NB4 (cell line): ENCODE results near the gene TRIM67.
"Not testable (repeated sequence)": the region's sequence is repeated elsewhere in the genome, so short reads cannot be mapped to it uniquely, and the experiment has no call there.

ENCODE experiments used
- DNase-seq: peaks from one replicate; pipeline ENCODE4 v3.0.0; 2010; ENCODE audit warnings: low read depth
- H3K4me3 ChIP-seq: one replicate; pipeline ENCODE4 v1.5.1; 2011; ENCODE audit warnings: mild to moderate bottlenecking, low read depth, low read length, moderate library complexity
- CTCF ChIP-seq: IDR thresholded peaks from one replicate; pipeline ENCODE4 v1.5.1; 2012; ENCODE audit warnings: low read depth, low read length
- MYC ChIP-seq: IDR thresholded peaks from 2 replicates; pipeline ENCODE4 v1.6.1; 2011; ENCODE audit warnings: low read depth, low read length
- POLR2A ChIP-seq: IDR thresholded peaks from 2 replicates; pipeline ENCODE4 v1.6.1; 2011; ENCODE audit warnings: mild to moderate bottlenecking; ENCODE audit not compliant: insufficient read length; ENCODE audit errors: extremely low read depth
- TF ChIP-seq, protein P1 (sequence below): IDR thresholded peaks from 2 replicates; pipeline ENCODE4 v1.6.1; 2011; ENCODE audit warnings: low read depth, low read length

Gene TRIM67

GRCh38 chr1:231209531-231209930 lies 47.7 kb downstream of the TRIM67 start:
- no peak overlapping the region for H3K4me3 ChIP-seq
- DNase-seq, result no peak
- TF ChIP-seq MYC (no peak), CTCF (no peak), POLR2A (no peak)
- TF ChIP-seq, protein P1, sequence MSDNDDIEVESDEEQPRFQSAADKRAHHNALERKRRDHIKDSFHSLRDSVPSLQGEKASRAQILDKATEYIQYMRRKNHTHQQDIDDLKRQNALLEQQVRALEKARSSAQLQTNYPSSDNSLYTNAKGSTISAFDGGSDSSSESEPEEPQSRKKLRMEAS, result no peak

DNA sequence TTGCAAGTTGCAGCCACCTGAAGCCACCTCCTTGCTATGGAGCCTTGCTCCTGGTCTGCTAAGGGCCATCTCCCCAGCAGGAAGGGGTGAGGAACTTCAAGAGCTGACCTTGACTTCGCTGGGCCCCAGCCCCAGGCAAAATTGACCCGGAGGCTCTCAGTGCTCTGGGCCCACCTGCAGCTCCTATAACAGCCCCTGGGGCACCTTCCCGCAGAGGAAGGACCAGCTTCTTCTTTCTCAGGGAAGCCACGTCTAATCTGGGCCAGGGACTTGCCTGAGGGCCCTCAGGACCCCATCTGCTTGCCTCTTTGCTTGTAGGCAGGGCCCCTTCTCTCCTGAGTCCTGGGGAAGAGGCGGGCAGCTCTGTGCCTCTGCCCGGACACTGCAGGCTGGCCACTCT lies 48.3 kb downstream of the TRIM67 start:
- no peak for DNase-seq
- no peak overlapping the region for H3K4me3 ChIP-seq
- TF ChIP-seq, protein P1, result no peak
- TF ChIP-seq POLR2A, result no peak
- no peak for TF ChIP-seq MYC
- no peak for TF ChIP-seq CTCF

DNA sequence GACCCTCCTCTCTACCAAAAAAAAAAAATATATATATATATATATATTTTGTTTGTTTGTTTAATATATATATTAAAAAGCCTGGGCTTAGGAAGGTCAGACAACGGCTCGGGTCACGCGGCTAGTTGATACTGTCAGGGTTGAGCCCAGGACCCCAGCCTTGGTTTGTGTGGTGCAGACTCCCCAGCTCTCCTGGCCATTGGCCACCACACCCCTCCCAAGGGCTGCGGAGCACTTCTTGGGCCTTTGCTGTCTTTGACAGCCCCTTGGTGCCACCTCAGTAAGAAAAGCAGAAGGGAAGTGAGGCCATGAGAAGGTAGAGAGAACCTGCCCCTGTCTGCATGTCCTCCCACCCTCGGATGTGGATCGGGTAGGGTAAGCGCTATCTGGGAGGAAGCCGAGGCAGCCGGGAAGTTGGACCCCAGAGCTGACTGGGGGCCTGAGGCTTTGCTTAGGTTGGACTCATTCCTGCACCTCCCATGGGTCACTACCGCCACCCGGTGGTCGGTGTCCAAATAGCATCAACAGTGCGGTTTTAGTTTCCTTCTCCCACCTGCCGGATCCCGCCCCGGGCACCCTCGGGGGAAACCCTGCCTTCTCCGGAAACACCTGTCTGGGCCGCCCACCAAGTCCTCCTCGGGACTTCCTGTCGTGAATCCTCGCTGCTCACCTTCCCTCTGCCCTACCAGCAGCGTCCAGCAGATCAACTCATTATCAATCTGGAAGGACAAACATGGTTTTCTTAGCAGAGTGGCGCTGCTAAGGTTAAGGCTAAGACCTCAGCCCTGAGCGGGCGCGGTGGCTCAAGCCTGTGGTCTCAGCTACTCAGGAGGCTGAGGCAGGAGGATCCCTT lies 49.4 kb downstream of the TRIM67 start:
- peak; percentile 80 for DNase-seq
- TF ChIP-seq MYC (no peak), CTCF (peak; percentile 65), POLR2A (no peak)
- TF ChIP-seq, protein P1, result peak; percentile 23; the same call in 1 of the 2 replicates
- peak overlapping the region; percentile 52 for H3K4me3 ChIP-seq

GRCh38 chr1:231212301-231212700 lies 50.4 kb downstream of the TRIM67 start:
- not testable (repeated sequence) for DNase-seq, H3K4me3 ChIP-seq

- no peak for DNase-seq
- no peak overlapping the region for H3K4me3 ChIP-seq
- TF ChIP-seq POLR2A (no peak), CTCF (no peak)
- TF ChIP-seq, protein P1, result no peak
Observed at GRCh38 chr1:231213831-231214573, 52.1 kb downstream of the TRIM67 start.
